Measurements from ENCODE around the gene SRP14.

The SRP14 gene

GRCh38 chr15:40058476-40059140, 19.6 kb upstream of the SRP14 start:
- Histone ChIP-seq H3K27me3 (no peaks in the 10 kb centered on the region), H3K4me3 (ENCODE audit: low read depth in 1 of 2, low read length in 1 of 2) (no peak overlapping the region), H3K36me3 (no peaks in the 10 kb centered on the region), H3K9me3 (no peaks in the 10 kb centered on the region), H3K4me1 (ENCODE audit: control insufficient read depth in 1 of 2, insufficient read depth in 1 of 2, low read depth in 1 of 2, low read length in 1 of 2) (peaks cover 4 to 9% of the 10 kb centered on the region in 2 experiments), H3K27ac (no peak overlapping the region)
- TF ChIP-seq, protein P1, sequence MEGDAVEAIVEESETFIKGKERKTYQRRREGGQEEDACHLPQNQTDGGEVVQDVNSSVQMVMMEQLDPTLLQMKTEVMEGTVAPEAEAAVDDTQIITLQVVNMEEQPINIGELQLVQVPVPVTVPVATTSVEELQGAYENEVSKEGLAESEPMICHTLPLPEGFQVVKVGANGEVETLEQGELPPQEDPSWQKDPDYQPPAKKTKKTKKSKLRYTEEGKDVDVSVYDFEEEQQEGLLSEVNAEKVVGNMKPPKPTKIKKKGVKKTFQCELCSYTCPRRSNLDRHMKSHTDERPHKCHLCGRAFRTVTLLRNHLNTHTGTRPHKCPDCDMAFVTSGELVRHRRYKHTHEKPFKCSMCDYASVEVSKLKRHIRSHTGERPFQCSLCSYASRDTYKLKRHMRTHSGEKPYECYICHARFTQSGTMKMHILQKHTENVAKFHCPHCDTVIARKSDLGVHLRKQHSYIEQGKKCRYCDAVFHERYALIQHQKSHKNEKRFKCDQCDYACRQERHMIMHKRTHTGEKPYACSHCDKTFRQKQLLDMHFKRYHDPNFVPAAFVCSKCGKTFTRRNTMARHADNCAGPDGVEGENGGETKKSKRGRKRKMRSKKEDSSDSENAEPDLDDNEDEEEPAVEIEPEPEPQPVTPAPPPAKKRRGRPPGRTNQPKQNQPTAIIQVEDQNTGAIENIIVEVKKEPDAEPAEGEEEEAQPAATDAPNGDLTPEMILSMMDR (IDR thresholded peaks at IDR 0.05) = no peak

- Histone ChIP-seq H3K36me3 (no peaks in the 10 kb centered on the region), H3K4me1 (ENCODE audit: control insufficient read depth in 1 of 2, insufficient read depth in 1 of 2, low read depth in 1 of 2, low read length in 1 of 2) (peaks cover 4 to 9% of the 10 kb centered on the region in 2 experiments), H3K9me3 (no peaks in the 10 kb centered on the region), H3K27ac (no peak overlapping the region), H3K27me3 (no peaks in the 10 kb centered on the region), H3K4me3 (ENCODE audit: low read depth in 1 of 2, low read length in 1 of 2) (no peak overlapping the region)
- TF ChIP-seq, protein P1 (IDR thresholded peaks at IDR 0.05) = no peak
Observed at GRCh38 chr15:40055576-40056293, 16.8 kb upstream of the SRP14 start.

DNA sequence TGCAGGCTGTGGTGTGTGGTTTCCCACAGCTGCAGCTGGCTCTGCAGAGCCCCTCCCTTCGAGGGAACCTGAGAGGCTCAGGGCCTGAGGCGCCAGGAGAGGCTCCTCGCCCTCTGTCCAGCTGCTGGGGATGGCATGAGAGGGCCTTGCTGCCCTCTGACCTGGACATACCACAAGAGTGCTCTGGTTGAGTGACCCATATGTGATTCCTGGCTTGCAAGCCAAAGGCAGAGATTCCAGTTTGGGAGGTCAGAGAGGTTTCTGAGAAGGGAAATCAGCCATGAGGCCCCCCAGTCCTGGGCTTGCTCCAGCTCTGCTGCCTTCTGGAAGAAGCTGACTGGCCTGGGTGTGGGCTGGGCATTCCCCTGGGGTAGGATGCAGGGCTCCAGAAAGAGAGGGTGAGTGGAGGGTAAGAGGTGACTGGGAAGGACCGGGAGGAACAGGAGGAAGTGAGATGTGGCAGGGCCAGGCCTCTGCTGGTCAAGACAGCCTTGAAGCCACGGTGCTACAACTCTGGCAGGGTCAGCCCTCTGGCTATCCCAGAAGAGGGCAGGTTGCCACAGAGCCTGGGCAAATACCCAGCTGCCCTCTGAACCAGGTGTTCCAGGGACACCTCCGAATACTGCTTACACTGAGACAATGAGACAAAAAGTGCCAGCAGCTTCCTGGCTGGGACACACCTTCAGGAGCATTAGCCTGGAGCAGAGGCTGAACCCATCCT, 16.0 kb upstream of the SRP14 start:
- Histone ChIP-seq H3K27ac (no peak overlapping the region), H3K4me3 (ENCODE audit: low read depth in 1 of 2, low read length in 1 of 2) (no peak overlapping the region), H3K36me3 (no peaks in the 10 kb centered on the region), H3K9me3 (no peaks in the 10 kb centered on the region), H3K4me1 (ENCODE audit: control insufficient read depth in 1 of 2, insufficient read depth in 1 of 2, low read depth in 1 of 2, low read length in 1 of 2) (peaks cover 4 to 9% of the 10 kb centered on the region in 2 experiments), H3K27me3 (no peaks in the 10 kb centered on the region)
- TF ChIP-seq, protein P1 (IDR thresholded peaks at IDR 0.05) = no peak

GRCh38 chr15:40054605-40054854, 15.5 kb upstream of the SRP14 start:
- H3K27me3 ChIP-seq = no peaks in the 10 kb centered on the region
- no peak overlapping the region for H3K4me3 ChIP-seq (ENCODE audit: low read depth in 1 of 2, low read length in 1 of 2)
- peaks cover 4 to 9% of the 10 kb centered on the region in 2 experiments for H3K4me1 ChIP-seq (ENCODE audit: control insufficient read depth in 1 of 2, insufficient read depth in 1 of 2, low read depth in 1 of 2, low read length in 1 of 2)
- H3K36me3 ChIP-seq = no peaks in the 10 kb centered on the region
- TF ChIP-seq, protein P1 (IDR thresholded peaks at IDR 0.05) = no peak
- H3K27ac ChIP-seq = no peak overlapping the region
- no peaks in the 10 kb centered on the region for H3K9me3 ChIP-seq

GRCh38 chr15:40053831-40054604, 15.0 kb upstream of the SRP14 start:
- Histone ChIP-seq H3K36me3 (no peaks in the 10 kb centered on the region), H3K4me1 (ENCODE audit: control insufficient read depth in 1 of 2, insufficient read depth in 1 of 2, low read depth in 1 of 2, low read length in 1 of 2) (peaks cover 4 to 9% of the 10 kb centered on the region in 2 experiments), H3K27me3 (no peaks in the 10 kb centered on the region), H3K4me3 (ENCODE audit: low read depth in 1 of 2, low read length in 1 of 2) (no peak overlapping the region), H3K9me3 (no peaks in the 10 kb centered on the region), H3K27ac (no peak overlapping the region)
- TF ChIP-seq, protein P1 (IDR thresholded peaks at IDR 0.05) = no peak
